Adipose tissue (tissue), 3 donors: ENCODE results near the gene LRRC10B. TPM values are rescaled to one million over a fixed set of nuclear protein-coding genes. Genes with fewer than 3 reads are reported as not detected.

Source experiments
- H3K27ac ChIP-seq: one replicate; pipeline ENCODE4 v1.5.1; 2013; ENCODE audit warnings: low read depth, low read length
- WGBS, 3 donors: extraction: QIAGEN DNeasy Blood & Tissue Kit; methylation state at CpG; one replicate each; pipeline ENCODE4 v1.1.7; 2013; 5-methylcytosine and 5-hydroxymethylcytosine counted together
- polyA plus RNA-seq, 3 donors: library from polyadenylated mRNA; stranded (reverse); fragments of 200-250 nt; gene quantifications; one replicate each; pipeline ENCODE4 v1.2.3, GENCODE V29; 2013
- donor health status: healthy with polysubstance abuse.
- donor health status: Bipolar disorder and iron deficiency.
- donor health status: healthy.

Gene LRRC10B
- polyA plus RNA-seq, 3 donors = 1.3 to 3.0 (median 2.2) TPM

DNA sequence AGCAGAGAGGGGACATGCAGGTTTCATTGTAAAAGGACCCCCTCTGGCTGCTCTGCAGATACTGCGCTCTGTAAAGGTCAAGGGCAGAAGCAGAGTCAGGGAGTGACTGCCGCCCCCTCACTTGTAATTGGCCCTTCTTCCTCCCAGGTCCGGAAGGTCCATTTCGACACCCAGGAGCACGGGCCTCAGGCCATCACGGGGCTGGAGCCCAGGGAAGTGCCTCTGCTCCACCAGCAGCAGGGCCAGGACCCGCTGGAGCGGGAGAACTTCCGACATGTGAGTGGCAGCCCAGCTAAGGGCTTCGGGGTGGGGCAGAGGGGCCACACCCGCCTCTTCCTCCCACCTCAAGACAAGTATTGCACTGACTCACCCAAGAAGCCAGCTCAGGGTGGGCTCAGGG, 24.0 kb upstream of the LRRC10B start:
- WGBS, 3 donors = 83 to 85% (median 83%) methylated on average over 11 of the region's 11 CpGs
- no peak overlapping the region for H3K27ac ChIP-seq

DNA sequence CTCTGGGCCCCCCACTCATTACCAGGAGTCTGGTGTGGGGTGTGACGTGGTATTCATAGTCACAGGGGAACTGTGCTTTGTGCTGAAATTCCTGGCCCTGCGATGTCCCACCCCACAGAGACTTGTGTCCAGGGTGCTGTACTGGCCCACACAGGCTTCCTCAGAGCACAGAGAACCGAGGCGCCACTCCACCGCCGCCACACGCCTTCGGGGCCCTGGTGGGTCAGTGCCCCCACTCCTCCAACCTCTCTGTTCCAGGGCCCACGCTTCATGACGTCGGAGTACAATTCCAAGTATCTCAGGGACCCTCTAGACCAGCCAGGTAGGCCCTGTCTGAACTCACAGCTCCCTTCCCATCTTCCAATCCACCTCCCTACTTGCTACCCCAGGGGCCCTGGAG, 23.5 kb upstream of the LRRC10B start:
- no peak overlapping the region for H3K27ac ChIP-seq
- WGBS, 3 donors = 93 to 98% (median 97%) methylated on average over 11 of the region's 11 CpGs

DNA sequence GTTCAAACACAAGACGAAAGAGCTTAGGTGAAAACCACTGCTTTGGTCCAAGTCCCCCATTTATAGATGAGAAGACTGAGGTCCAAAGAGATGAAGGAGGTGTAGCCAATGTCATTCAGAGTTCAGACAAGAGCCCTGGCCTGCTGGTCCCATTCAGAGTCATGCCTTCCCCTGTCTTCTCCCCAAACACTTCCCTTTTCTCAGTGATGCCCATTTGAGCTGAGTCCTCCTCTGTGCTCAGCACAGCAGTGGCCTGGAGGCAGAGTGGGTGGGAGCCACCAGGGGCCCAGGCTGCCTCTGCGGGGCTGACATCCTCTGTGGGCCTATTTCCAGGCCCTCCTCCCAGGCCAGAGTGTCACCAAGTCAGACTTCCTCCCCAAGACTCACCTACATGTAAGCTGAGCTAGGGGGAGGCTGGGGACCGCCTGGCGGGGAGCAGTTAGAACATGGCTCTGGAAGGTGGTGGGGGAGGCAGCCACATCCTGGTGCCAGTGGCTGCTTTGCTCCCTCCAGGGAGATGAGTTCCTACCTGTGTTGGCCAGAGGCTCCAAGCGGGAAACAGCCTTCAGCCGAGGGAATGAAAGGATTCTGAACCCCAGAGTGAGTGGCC, 22.4 kb upstream of the LRRC10B start:
- no peak overlapping the region for H3K27ac ChIP-seq
- 88 to 90% (median 88%) methylated on average over 6 of the region's 6 CpGs for WGBS, 3 donors

DNA sequence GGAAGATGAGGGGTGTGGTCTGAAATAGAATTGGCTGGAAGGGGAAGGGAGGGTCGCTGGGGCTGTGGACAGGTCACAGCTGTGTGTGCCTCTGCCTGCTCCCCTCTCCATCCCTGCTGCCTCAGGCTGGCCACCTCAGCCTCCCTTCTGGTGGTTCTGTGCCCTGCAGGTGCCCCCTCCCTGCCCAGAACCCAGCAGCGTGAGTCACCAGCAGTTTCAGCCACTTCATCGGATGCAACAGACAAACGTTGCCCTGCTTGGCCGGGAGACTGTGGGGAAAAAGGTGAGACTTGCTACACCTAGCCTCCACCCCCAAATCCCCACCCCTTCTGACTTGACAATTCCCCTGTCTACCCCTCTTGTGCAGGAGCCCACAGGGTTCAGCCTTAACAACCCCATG, 21.8 kb upstream of the LRRC10B start:
- WGBS, 3 donors = 89 to 100% (median 90%) methylated on average over 3 to 5 of the region's 5 CpGs
- no peak overlapping the region for H3K27ac ChIP-seq

DNA sequence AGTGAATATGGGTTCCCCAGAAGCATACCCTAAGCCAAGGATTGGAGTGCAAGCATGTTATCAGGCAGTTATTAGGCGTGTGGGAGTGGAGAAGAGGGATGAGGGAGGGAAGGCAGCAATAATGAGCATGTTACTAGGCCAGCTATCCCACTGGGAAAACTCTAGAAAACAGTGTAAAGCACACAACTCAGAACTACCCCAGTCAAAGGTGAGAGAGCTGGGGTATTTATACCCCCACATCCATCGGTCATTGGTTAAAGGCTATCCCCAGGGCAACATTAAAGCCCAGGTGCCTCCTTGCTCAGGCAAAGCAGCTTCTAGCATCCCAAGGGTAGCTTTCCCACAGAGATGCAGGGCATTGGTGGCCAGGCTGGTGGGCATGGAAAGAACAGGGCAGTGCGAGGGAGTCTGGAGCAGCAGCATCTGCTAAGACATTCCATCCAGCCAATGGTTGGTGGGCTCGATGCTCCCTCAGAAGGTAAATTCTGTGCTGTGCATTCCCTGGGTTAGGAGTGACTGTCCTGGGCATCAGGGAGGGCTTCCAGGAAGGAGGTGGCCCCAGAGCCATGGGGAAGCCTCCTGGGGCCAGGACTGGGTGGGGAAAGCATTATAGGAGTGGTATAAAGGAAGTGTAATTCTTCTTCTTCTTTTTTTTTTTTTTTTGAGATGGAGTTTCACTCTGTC, 21.1 kb upstream of the LRRC10B start:
- H3K27ac ChIP-seq = no peak overlapping the region
- 90 to 94% (median 94%) methylated on average over 4 of the region's 4 CpGs for WGBS, 3 donors

DNA sequence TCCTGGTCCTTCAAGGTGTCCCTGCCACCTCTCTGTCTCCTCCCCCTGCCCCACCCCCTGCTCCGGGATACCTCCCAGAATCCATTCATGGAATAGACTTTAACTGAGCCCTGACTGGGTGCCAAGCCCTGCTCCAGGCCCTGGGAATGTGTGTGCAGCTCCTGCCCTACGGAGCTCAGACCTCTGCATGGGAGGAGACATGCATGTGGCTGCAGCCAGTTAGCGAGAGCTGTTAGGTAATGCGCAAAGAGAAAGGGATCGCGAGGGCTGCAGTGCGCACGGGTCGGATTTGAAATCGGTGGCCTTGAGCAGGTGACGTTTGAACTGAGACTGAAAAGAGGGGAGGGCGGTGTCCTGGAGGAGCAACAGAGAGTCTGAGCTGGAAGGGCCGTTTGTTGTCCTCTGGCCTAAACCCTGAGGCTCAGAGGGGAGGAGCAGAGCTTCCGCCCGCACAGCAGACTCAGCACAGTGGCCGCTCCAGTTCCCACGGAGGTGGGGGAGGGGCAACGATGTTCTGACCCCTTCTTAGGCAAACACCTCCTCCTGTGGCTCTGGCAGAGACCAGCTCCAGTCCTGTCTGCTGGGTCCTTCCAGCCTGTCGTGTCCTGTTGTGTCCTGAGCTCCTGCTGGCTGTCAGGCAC, 19.8 kb upstream of the LRRC10B start:
- 14 to 38% (median 30%) methylated on average over 19 of the region's 19 CpGs for WGBS, 3 donors
- H3K27ac ChIP-seq = no peak overlapping the region

DNA sequence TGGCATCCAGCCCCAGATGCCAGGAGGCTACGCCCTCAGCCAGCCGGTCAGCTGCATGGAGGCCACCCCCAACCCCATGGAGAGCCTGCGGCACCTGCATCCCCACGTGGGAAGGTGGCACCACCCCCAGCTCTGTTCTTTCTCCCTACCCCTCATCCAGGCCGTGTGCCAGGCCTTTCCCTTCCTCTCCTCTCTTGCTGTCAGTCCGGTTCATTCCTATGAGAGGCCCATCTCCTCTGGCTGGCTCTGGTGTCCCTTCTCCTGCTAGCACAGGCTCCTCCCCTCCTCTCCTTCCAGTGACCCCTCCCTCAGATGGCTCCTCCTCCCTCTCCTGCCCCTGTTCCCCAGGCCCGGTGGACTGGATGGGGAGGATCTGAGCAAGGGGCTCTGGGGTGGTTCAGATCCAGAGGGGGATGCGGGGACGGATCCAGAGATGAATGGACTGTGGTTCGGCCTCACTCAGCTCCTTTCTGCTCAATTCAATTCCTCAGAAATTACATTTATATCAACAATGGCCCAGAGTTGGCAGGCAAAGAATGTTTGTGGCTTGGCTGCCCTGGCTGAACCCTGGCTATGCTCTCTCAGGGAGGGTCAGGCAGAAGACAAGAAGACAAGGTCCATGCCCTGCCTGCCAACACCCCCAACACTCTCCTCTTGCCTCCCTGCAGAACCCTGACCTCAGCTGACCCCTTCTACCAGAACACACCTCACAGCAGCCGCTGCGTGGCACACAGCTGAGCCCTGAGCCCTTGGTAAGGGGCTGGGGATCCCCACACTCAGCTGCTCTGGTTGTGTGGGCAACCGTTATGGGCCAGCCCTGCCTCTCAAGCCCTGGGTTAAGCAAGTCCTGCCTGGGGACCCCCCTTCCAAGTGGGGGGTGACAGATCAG, 18.5 kb upstream of the LRRC10B start:
- 50 to 73% (median 63%) methylated on average over 11 to 13 of the region's 13 CpGs for WGBS, 3 donors
- H3K27ac ChIP-seq = no peak overlapping the region

DNA sequence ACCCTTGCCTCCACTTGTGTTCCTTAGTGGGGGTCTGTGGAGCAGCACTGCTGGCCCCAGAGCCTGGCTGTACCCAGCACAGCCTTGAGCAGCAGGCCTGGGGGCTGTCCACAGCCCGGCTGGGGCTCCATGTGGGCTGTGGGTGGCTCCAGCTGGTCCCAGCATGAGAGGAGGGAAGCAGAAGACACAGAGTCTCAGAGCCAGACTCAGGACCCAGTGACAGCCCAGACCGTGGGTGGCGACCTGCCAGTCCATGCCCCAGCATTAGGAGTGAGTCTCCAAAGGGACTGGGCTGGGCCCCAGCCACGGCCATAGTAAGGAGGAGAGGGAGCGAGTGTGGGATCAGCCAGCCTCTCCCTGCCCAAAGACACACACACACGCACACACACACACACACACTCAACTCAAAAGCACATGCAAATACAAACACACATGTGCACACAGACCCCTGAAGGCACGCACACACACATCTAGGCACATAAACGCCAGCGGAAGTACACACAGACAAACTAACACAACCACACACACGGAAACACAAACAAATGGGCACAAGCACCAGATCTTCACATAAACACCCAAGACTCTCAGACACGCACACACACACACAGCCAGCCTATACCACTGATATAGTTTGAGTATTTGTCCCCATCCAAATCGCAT, 16.7 kb upstream of the LRRC10B start:
- no peak overlapping the region for H3K27ac ChIP-seq
- 82 to 90% (median 88%) methylated on average over 12 of the region's 12 CpGs for WGBS, 3 donors

DNA sequence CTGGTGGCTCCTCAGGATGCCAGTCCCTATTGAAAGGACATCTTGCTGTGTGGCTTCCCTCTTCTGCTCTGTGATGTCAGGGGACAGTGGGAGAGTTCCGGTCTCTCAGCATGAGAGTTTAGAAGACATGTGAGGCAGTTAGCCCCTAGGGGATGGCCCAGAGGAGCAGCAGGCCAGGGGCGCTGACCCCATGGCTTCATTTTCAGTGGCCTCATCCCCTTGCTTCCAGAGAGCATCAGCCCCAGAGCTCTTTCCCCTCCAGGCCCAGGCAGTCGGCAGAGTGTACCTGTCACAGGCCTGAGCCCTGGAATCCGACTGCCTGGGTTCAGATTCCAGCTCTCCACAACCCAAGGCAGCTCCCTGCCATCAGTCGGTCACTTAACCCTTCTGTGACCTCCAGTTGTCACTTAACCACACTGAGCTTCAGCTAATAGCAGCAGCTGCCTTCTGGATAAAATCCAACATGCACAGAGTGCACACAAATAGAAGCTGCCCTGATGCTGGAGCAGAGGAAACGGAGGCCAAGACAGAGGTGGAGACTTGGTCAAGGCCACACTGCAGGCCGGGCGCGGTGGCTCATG, 14.1 kb upstream of the LRRC10B start:
- H3K27ac ChIP-seq = no peak overlapping the region
- 39 to 69% (median 50%) methylated on average over 9 of the region's 9 CpGs for WGBS, 3 donors

DNA sequence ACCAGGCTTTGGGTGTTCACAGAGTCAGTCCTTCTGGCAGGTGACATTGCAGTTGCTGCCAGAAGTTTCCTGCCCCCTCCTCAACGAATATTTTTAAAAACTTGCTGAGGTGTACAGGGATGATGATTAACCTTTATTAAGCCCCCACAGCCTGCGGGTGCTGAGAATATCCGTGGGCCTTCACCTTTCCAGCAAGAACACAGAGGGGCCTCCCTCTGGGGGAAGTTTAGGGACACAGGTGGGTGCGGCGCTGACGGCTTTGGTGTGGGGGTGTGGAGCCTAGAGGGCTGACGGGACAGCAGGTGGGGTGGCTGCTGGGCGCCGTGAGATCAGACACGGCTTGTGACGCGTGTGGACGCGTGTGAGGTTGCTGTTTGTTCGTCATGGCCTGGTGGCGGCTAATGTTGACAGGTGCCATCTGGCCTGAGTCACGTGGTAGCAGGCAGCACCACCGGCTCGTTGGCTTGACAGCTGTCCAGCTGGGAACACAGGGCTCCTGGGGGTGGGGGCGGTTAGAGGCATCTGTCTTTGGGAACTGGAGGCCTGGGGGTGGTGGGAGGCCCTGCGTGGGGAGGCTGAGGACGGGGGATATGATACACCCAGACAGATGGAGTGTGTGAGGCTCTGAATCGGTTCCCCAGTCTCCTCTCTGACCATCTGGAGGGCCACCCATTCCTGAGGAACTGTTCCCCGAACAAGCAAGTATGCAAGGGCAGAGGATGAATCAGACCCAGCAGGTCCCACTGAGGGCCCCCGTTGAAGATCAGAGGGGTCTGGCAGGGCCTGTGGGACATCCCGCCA, 12.5 kb upstream of the LRRC10B start:
- 59 to 81% (median 77%) methylated on average over 26 of the region's 26 CpGs for WGBS, 3 donors
- H3K27ac ChIP-seq = no peak overlapping the region

DNA sequence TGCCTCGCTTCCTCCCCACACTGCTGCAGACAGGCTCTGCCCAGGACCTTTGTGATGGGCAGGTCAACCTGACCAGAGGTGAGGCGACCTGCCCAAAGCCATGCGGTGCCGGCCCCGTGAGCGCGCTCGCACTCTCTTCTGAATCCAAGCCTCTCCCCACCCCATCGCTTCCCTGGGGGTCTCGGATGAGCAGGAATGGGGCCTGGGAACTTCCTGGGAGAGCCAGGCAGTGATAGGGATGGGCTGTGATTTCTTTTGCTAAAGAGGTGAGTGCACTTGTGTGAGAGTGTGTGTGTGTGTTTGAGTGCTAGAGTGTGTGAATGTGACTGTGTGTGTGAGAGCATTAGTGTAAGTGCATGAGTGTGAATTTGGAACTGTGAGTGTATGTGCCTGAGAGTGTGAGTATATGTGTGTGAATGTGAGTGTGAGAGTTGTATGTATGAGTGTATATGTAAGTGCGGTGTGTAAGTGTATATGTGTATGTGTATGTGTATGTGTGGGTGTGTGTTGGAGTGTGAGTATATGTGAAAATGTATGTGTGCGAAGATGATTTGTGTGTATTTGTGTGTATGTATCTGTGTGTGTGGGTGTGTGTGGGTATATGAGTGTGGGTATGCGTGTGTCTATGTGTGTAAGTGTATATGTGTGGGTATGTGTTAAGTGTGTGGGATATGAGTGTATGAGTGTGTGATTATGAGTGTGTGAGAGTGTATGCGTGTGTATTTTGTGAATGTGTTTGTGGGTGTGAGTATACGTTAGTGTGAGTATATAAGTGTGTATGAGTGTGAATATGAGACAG, 11.7 kb upstream of the LRRC10B start:
- H3K27ac ChIP-seq = no peak overlapping the region
- whole genome bisulfite sequencing, 3 donors = 92 to 96% (median 95%) methylated on average over 15 of the region's 15 CpGs

DNA sequence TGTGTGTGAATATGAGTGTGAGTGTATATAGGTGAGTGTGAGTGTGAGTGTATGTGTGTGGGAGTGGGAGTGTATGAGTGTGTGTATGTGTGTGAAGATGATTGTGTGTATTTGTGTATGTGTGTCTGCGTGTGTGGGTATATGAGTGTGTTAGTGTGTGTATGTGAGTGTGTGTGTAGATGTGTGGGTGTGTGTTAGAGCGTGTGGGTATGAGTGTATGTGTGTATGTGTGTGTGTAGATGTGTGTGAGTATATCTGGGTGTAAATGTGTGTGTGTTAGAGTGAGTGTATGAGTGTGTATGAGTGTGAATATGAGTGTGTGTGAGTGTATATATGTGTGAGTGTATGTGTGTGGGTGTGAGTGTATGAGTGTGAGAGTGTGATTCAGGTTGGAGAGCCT, 11.1 kb upstream of the LRRC10B start:
- H3K27ac ChIP-seq = no peak overlapping the region
- WGBS, 3 donors = 48 to 95% (median 93%) methylated on average over 2 of the region's 2 CpGs

DNA sequence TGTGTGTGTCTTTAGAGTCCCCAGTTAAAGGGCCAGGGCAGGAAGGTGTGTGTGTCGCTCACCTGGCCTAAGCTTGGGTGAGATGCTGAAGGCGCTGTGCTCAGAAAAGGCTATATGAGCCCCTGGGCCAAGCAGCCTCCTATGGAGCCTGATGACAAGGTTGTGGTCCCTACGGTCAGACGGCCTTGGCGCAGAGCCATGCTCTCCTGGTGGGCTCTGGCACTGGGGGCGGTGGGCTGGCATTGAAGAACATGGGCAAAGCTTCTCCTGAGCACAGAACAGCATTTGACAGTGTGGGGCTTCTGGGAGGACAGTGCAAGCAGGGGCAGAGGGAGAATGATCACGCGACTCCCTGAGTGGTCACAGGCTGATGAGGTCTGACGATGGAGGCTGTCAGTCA, 10.7 kb upstream of the LRRC10B start:
- no peak overlapping the region for H3K27ac ChIP-seq
- 76 to 82% (median 81%) methylated on average over 9 of the region's 9 CpGs for WGBS, 3 donors

DNA sequence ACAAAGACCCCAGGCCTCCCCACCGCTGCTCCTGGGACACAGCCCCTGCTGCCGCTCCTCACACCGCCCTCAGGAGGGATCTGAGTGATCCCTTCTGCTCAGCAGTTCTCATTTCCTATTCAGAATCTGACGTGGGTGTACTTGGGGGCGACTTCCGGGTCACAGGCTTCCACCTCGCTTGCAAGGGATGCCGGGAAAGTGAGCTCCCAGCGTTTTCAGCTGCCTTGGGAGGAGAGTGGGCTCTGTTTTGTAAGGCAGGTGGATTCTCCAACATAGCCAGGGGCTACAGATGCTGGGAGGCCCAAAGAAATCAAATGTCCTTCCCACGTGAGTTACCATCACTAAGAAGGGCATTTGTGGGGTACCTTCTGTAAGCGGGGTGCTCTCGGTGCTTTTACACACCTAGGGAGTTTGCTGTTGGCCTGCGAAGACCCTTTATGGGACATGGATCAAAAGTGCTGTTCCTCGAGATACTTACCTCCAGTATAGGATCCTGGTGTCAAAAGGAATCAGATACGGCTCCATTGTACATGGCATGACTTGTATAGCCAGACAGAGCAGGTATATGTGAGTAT, 9.7 kb upstream of the LRRC10B start:
- 83 to 88% (median 84%) methylated on average over 15 of the region's 15 CpGs for WGBS, 3 donors
- no peak overlapping the region for H3K27ac ChIP-seq

DNA sequence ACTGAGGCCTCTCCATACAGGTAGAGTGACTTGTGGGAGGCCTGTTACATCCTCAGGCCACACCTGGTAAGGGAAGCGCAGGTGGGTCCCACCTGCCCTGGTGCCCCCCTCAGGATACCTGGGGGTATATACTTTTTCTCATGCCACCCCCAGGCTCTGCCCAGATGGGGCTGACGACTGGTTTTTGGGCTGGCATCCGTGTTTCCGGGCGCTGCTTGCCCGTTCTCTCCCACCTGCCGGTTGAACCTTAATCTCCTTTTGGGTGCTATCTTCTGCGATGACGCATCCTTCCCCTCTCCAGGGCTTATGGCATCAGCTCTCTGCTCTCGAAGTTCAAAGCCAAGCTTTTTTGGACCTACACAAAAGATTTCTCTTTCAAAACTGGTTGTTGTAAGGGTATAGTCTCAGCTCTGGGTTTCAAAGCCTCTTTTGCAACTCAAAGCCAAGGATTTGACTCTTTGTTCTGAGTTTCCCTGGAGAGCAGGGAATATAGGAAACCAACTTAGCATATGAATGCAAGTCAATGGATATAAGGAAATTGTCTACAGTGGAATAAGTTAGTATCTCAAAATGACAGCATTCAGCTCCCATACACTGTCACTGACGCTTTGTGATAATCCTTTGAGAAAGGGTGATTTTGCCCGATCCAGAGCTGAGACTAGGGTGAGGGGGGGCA, 8.6 kb upstream of the LRRC10B start:
- H3K27ac ChIP-seq = no peak overlapping the region
- 75 to 81% (median 76%) methylated on average over 12 of the region's 12 CpGs for WGBS, 3 donors

DNA sequence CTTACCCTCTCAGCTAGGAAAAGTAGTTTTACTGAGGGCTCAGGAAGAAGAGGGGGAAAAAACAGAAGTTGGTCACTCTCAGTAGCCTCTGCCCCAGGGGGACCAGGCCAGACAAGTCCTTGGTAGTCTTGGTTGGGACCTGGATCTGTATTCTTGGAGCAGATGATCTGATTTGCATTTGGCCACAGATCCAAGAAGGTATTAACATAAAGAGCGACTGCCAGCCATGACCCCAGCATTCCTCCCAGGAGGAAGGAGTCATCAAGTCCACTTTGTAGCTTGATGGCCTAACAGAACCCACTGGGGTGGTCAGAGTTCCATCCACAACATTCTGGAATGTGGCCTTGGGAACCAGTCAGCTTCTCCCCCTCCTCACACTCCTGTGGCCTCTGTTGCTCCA, 6.0 kb upstream of the LRRC10B start:
- 91 to 100% (median 95%) methylated on average over 1 of the region's 1 CpG for WGBS, 3 donors
- no peak overlapping the region for H3K27ac ChIP-seq
